Non-pigmented ciliary epithelial cell (primary cell): ENCODE results near the gene IKBKG.
"Not testable (repeated sequence)": the region's sequence is repeated elsewhere in the genome, so short reads cannot be mapped to it uniquely, and the experiment has no call there.

Experiments used
- DNase-seq: peaks from one replicate; pipeline ENCODE4 v3.0.0-alpha.2; 2010; ENCODE audit warnings: low read depth

IKBKG gene, protein sequence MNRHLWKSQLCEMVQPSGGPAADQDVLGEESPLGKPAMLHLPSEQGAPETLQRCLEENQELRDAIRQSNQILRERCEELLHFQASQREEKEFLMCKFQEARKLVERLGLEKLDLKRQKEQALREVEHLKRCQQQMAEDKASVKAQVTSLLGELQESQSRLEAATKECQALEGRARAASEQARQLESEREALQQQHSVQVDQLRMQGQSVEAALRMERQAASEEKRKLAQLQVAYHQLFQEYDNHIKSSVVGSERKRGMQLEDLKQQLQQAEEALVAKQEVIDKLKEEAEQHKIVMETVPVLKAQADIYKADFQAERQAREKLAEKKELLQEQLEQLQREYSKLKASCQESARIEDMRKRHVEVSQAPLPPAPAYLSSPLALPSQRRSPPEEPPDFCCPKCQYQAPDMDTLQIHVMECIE

DNA sequence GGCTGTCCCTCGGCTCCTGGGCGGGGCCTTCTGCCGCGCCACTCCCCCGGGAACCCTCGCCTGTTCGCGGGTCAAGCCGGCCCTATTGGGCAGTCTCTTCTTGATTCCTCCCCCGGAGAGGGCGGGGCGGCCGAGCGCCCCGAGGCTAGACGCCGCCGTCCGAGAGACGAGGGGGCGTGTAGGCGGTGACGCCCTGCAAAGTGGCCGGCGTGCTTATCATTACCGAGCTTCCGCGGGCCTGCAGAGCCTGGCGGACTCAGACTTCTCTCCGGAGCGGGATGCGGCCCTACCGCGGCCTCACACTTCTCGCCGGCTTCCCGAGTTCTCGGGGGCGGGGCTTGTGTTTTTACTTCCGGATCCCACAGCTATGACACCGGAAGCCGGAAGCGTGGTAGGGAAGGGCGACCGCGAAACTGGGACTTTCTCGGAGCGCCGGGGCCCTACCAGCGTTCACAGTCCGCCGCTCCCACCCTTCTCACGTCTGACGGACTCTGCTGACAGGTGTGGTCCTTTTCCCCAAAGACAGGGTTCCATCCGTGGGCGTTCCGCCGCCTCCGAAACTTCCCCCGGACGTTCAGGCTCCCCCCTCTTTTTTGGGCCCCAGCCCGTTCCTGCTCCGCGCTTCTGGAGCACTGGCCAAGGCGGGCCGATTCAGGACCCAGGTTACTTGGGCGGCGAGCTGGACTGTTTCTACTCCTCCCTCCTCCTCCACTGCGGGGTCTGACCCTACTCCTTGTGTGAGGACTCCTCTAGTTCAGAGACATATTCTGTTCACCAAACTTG lies at the start of gene IKBKG:
IKBKG (plus strand) TSS at position 376 of the 783 bp plus-strand sequence. CDS start 4,383 bp downstream, outside the sequence.
- DNase-seq: peak; percentile 47

DNA sequence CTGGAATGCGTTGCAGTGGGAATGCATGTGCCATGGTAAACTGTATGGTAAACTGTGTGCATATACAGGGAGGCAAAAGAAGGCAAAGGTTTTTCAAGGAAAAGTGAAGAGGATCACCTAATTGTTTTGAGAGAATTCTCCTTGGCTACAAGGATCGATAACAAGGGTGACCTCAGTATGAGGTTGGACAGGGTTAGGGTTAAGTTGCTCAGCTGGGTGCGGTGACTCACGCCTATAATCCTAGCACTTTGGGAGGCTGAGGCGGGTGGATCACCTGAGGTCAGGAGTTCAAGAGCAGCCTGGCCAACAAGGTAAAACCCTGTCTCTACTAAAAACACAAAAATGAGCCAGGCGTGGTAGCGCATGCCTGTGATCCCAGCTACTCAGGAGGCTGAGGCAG lies 46.0 kb upstream of the IKBKG start:
- not testable (repeated sequence) for DNase-seq

DNA sequence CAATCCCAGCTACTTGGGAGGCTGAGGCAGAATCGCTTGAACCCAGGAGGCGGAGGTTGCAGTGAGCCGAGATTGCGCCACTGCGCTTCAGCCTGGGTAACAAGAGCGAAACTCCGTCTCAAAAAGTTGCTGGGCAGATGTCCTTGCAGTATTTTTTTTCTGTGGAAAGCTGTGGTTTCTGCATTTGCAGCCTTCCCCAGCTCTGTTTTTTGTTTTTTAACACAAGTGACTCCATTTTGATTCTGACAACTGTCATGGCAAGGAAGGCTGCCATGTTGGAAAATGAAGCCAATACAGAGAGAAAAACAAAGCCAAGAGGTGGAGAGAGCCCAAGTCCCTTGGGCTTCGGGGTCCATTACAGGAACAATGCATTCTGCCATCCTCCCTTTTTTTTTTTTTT lies 45.3 kb upstream of the IKBKG start:
- no peak for DNase-seq

- DNase-seq: no peak
These were observed 44.4 kb upstream of the IKBKG start for GRCh38 chrX:154502989-154503388.

DNA sequence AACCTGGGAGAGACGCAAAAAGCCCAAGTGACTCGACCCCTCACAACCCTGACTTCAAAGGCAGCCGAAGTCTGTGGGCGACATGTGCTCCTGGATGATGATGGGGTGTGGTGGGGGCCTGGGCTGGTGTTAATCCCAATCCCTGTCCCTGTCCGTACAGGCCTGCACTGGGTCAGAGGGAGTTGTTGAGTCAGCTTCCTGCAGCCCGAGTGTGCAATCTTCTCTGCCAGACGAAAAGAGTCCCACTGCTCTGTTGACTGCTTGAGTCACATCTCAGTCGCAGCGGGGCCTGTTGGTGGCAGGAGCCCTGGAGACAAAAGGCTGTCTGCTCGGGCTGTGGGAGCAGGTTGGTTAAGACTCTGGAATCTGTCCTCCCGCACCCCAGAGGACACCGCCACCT lies 41.7 kb upstream of the IKBKG start:
- no peak for DNase-seq

GRCh38 chrX:154506483-154507332 lies 40.7 kb upstream of the IKBKG start:
- DNase-seq: no peak

DNA sequence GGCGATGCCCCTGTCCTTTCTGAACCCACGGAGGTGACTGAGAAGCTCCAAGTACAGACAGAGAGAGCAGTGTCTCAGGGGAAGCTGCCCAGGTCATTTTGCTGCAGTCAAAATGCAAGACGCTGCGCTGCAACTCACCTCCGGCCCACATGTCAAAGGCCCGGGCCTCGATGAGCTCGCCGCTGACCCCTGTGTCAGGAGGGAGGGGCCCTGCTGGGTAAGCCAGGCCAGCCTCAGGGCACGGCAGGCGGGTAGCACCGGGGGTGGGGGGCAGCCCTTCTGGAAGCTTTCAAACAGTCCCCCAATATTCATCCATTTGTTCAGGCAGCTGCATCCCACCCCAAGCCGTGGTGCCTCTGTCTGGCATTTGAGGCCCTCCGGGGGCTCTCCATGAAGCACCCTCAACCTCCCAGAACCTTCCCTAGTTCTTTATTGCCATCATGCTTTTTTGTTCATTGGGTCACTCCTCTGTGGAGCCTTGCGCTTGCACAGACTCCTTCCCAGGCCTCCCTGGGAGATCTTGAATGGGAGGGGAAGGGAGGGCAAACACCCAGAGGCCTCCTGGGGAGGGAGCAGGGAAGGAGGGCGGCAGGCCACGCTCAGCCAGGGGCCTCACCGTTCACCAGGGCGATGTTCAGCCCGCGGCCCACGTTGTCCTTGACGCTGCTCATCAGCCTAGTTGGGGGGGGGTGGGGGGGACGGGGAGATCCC lies 39.6 kb upstream of the IKBKG start:
- DNase-seq: no peak

- no peak for DNase-seq
These were observed 39.1 kb upstream of the IKBKG start for GRCh38 chrX:154508384-154508745.

- DNase-seq: no peak
These were observed 38.0 kb upstream of the IKBKG start for GRCh38 chrX:154509455-154509854.

- no peak for DNase-seq
These were observed 35.7 kb upstream of the IKBKG start for GRCh38 chrX:154511761-154512160.

GRCh38 chrX:154512879-154513553 lies 34.4 kb upstream of the IKBKG start:
- DNase-seq: no peak

GRCh38 chrX:154513716-154514115 lies 33.7 kb upstream of the IKBKG start:
- DNase-seq: no peak

DNA sequence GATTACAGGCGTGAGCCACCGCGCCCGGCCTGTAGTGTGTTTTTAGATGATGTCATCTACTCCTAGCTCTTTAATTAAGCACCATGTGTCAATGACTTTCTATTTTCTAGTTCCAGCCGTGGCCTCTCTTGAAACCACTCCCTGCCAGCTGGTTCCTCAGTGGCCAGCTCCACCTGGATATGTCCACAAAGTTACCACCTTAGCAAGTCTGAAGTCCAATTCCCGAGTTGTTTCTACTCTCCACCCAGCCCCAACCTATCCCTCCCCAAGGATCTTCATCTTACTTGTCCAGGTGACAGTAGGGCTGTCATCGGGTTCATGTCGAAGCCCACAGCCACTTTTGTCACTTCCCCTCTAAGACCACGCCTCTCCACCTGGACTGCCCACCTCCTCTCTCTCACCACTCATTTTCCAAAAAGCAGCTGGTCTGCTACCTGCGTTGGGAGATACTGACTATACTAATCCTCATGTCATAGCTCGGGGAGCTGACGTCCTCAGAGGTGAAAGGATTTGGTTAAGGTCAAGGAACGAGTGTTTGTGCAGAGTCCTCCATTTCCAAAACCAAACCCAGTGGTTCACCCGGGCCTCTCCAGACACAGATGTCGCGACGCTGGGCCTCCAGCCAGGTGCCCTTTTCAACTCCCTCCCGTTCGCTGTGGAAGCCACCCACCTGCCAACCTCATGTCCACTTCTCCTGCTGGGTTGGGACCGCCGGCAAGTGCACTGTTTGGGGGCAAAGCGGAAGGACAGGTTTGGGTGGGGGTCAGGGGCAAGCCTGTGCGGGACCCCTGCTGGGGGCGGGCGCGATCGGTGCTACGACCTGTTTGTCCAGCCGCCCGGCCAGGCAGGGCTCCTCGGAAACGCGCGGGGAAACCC lies 32.1 kb upstream of the IKBKG start:
- DNase-seq: no peak

GRCh38 chrX:154515966-154516655 lies 31.3 kb upstream of the IKBKG start, which contains the start of gene FAM3A:
FAM3A (minus strand) TSS chrX:154516232; CDS start chrX:154515772, 460 bp downstream.
- peak; percentile 46 for DNase-seq

- DNase-seq: no peak
These were observed 30.7 kb upstream of the IKBKG start for GRCh38 chrX:154516656-154517100.

DNA sequence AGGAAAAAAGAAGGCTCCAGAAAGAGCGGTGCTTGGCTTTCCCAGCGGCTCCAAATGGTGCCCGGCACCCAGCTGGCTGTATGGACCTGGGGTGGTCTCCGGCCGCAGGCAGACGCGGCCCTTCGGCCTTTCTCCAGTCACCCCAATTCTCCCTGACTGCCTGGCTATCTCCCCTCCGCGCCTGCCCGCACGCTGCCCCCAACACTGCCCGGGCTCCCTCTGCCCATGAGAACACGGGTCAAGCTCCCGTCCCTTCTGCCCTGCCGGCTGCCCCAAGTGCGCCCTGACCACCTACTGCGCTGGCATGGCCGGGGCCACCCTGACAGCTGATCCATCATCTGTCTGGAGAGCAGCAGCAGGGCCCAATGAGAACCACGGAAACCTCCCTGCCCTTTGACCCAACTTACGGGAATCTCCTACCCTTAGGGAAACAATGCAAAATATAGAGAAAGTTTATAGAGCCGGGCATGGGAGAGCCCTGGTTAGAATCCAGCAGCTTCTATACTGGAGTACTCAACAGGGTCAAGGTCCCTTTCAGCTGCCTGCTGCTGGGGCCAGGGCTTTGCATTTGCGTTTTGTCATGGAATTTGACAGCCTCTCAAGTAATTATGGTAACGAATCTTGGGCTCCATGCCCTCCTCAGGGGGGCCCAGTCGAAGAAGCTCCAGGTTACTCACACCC lies 30.2 kb upstream of the IKBKG start:
- DNase-seq: no peak

GRCh38 chrX:154519389-154519788 lies 28.0 kb upstream of the IKBKG start:
- DNase-seq: no peak

- no peak for DNase-seq
These were observed 21.6 kb upstream of the IKBKG start for GRCh38 chrX:154525606-154526490.
